NCI-H1694 (cell line): Measurements from ENCODE around the gene PRTFDC1.
"Not testable (repeated sequence)": the region's sequence is repeated elsewhere in the genome, so short reads cannot be mapped to it uniquely, and the experiment has no call there.

Source experiments
- DNase-seq: peaks from one replicate; lab custom pipeline; 2025; lab: John Stamatoyannopoulos, UW

The PRTFDC1 gene

DNA sequence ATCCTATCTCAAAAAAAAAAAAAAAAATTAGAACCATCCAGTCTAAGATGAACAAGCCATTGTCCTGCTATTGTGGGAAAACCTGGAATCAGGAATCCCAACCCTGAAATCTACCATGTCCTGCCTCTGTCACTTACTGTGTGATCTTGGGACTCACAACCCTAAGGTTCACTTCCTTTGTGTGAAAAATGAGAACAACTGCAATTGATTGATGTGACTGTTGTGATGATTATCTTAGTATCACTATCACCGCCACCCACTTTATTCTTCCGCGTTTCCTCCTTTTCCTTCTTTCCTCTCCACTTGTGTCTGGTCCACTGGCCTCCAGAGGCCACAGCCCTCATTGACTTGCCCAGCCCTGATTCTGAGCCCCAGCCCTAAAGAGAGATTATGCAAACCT lies 12.6 kb upstream of the PRTFDC1 start:
- DNase-seq, result no peak

DNA sequence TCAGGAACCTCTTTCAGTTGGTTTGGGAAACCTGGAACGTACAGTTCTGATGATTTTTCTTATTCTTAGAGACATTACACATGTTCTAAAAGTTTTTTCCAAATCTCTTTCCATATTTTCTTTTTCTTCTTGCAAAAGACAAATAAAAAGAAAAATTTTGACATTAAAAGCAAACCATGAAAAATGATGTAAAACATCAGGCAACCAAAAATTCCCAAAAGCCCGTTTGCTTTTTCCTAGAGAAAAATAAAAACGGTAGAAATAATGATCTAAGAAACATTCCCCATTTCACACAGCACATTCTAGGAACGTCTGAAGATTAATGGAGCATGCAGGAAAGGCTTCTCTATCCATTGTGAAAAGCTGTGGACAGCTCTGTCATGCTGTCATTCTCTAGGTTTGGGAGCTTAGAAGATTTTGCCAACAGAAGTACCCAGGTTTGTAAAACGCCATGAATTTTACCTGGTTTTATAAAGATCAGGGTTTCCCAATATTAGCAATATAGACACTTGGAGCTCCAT lies 11.2 kb upstream of the PRTFDC1 start:
- DNase-seq, result no peak

DNA sequence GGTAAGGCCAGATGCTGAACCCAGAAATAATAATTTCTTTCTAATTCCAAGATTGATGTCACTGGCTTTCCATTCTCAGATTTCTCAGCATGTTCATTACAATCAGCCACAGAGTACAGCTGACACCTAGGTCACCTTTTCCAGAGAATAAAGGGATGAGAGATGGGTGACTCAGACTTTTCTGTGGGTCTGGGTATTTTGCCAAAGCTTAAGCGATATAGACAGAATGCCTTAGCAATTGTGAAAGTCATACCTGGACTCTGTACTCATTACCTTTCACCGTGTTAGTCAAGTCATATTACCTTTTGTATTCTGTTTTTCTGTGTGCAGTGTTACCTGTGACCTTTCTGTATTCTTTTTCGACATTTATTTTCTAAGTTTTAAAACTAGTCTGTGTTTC lies 10.6 kb upstream of the PRTFDC1 start:
- no peak for DNase-seq

DNA sequence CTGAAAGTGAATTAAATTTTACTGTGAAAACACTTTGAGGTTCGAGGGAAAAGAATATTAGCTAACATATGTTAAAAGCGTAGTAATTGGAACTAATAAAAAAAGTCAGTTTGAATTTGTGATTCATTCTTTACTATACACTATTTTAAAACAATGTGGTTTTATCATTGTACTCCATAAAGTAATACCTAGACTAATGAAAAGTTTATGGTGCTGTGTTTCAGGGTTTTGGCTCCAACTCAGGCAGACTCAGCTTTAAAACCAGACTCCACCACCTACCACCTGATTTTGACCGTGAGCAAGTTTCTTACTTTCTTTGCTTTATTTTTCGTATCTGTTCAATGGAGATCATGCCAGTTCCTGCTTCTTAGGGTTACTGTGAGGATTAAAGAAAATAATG lies 9.2 kb upstream of the PRTFDC1 start:
- DNase-seq, result no peak

DNA sequence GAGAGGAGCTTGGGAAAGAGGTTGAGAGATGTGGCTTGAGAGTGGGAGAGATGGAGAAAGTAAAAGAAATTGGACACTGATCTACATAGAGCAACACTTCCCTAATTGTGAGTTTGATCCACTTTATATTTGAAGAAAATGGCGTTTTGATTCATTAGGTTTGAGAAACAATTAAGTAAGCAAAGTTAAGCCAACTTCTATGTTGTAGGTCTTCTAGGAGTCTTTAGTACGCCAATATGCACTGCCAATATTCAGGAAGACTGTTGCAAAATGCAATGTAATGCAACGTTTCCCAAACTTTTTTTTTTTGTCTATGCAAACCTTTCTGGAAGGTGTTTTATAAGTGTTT lies 7.0 kb upstream of the PRTFDC1 start:
- no peak for DNase-seq

DNA sequence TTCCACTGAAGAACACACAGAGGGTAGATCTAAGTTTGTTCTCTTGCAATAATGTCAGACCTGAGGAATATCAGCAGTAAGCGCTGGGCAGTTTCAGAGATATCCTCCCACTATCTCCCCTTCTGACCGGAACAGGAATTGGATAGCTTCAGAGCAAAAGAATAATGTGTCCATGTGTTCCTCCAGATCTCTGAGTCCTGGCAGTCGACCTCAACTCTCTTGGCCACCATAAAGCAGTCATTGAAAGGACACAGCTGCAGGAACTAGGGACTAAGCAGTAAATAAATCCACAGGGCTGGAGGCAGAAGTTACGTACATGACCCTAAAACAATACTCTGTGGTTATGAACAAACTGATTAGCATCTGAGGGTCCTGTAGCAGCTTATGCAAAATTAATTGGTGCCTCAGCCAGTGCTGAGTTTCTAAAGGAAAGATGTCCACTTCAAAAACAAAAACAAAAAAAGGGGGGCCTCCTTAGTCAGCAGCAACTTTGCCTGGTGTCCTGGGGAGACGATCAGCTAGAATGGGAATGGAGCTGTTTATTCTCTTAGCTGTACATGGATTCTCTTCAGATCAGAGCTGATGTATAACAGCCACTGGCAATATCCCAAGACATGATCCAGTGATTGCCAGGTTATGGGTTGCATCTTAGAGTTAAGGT lies 6.4 kb upstream of the PRTFDC1 start:
- no peak for DNase-seq

DNA sequence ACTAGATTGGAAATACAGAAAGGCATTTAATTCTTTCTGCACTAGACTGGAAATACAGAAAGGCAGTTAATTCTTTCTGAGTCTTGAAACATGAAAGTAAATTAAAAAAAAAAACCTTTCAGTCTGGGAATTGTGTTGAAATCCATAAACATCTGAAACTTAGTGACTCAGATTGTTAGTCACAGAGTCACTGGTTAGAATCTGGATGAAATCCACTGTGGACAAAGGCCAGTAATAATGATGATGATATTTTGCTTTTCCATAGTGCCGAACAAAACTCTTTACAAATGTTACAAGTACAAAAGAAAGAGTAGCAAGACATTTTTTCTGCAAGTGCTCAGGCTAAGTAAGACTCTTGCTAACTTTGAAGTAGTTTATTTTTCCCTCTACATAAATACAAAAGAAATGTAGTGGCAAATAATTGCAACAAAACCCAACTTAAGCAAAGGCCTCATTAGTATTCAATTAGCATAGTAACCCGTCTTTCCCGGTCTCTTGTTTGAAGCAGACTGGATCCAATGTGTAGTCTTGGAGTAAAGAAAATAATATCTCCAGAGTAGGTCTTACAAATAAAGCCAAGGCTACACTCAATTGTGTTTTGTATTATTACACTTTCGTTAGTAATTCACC lies 5.8 kb upstream of the PRTFDC1 start:
- no peak for DNase-seq

DNA sequence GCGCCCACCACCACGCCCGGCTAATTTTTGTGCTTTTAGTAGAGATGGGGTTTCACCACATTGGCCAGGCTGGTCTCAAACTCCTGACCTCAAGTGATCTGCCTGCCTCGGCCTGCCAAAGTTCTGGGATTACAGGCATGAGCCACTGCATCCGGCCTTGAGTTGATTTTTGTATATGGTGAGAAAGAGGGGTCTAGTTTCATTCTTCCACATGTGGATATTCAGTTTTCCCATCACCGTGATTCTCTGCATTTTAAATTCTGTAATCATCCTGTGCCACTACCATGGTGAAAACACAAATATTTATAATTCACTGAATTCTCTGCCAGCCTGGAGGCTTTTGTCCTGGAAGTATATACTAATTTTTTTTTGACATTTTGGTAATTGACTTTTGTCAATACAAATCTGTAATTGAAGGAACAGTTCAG lies 5.2 kb upstream of the PRTFDC1 start:
- DNase-seq, result not testable (repeated sequence)

DNA sequence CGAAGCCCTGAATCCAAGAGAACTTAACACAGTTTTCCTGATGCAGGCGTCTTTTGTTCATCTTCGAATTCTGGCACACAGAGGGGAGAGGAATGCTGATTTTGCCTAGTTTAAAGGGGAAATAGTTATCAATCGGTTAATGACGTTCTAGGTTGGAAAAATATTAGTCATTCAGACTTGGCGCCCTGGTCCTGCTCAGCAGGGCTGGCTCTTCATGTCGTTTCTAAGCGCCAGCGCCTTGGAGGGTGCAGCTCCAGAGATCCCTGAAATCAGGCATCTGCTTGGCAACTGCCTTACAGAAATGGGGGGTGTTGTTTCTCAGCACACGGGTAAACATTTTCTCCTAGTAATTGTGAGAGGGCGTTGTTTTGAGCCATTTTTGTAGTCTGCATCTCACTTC lies 1.3 kb upstream of the PRTFDC1 start:
- no peak for DNase-seq

DNA sequence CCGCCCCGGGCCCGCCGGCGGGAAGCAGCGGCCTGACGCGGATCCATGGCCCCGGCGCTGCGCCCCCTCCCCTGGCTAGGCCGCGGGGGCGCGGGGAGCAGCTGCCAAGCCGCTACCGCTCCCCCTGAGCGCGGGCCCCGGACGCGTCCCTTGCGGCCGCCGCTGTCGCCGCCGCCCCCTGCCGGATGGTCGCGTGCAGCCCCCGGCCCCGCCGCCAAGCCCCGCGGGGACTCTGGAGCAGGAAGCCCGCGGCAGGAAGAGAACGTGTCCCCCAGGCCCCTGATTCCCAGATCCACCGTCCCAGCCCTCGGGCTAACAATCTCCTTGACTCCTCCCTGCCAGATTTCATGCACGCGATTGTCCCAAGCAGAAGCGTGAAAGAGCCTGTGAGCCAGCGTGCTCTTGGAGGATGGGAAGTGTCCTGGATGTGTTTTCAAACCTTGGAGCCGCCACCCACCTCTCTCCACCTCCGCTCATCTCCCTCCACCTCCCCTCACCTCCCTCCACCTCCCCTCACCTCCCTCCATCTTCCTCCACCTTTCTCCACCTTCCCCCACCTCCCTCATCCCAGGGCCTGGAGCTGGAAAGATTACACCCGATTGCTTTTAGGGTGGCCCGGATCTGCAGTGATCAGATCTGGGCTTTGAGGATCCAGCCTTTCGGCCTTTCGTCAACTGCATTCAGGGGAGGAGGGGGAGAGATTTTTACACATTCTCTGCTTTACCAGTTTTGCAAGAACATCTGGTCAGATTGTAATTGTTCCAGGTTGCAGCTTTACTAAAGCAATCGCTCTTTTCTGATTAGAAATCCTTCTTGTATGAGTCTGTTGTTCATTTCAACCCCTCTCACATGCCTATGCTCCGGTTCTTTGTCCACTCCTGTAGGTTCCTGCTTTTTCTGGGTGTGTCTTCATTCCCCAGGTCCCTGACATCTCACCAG lies 570 bp upstream of the PRTFDC1 start:
- peak; percentile 33 for DNase-seq

DNA sequence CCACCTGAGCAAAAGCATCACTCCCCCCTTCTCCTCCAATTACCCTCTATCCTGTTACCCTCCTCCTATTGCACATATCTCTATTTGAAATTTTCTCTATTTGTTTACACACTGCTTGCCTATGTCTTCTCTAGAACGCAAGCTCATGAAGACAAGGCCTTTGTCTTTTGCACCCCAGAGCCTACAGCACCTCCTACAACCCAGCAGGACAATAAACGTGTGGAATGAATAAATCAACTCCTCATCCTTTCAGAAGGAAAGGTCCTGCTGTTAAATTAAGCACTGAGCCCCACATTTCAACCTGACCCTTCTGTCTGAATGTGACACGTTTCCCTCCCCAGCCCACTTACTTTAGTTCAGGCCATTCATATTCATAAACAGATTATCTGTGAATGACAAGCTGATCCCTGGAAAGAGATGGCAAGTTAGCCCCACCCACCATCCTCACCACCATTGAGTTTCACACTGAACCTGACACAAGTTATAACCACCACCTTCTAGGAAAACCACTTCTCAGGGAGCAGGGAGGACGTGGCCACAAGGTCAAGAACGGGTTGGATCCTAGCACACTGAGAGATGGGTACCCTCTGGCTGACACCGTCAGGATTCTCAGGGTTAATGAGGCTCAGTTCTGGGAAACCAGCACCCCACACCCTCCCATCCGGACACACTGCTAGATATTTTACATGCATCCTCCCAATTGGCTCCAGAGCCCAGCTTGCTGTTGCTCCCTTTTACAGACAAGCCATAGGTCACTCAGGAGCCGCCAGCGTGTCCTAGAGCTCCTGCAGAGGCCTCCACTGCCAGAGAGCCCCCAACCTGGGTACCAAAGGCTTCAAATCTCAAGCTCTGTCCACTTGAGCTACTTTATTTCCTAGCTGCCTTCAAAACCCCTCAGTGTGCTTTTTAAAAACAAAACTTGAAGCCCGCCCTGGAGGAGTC lies 934 bp downstream of the PRTFDC1 start:
- DNase-seq, result peak; percentile 8

DNA sequence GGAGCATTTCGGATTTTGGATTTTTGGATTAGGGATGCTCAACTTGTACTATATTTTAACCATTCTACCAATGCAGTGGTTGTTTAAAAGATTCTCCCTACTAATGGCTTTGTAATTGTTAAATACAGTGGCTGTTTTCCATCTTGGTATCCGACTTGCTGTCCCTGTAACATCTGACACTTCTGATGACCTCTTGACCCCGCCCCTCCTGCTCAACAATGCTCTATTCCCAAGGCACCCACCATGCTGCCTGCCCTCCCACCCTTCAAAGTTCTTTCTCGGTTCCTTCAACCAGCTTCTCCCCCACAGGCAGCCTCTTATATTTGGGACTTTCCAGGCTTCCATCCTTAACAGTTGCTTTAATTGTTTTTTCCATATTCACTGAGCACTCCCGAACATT lies 2.0 kb downstream of the PRTFDC1 start:
- no peak for DNase-seq

DNA sequence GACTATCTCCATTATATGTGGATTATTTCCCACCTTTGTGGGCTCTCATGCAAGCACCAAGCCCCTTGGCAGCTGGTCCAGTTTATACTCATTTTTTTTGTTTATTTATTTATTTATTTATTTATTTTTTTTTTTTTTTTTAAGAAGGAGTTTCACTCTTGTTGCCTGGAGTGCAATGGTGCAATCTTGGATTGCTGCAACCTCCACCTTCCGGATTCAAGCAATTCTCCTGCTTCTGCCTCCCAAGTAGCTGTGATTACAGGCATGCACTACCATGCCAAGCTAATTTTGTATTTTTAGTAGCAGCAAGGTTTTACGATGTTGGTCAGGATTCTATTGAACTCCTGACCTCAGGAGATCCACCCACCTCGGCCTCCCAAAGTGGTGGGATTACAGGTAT lies 2.8 kb downstream of the PRTFDC1 start:
- DNase-seq, result no peak

DNA sequence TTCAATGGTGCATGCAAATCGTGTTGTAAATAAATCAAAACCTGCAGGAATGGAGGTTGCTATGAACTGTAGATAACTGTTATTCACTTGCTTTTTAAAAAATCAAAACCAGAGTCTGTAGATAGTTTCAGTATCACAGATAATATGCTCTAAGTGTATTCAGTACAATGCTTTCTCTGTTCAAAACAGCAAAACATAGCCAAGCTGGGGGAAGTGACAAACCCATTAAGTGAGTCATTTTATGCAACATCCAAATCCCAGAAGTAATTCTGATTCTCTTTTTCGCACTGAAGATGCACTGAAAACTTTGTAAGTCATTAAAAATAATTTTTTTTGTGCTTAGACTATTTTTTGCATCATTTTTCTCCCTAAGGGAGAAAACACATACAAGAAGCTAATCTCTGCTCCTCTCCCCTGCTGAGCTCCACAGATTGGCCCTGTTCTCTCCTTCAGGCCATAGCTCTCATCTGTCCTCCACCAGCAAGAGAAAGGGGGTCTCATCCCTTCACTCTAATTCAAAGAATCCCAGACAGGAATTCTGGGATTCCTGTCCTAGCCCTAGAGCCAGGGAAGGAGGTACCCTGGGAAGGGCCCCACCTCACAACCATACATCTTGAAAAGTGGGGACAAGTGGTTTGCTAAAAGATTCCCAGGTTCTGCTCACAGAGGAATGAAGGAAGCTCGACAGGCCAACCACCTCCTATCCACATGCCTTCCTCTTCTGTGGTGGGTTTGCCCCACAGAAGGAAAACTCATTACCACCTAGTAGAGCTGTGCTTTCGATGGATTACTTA lies 4.9 kb downstream of the PRTFDC1 start:
- no peak for DNase-seq

DNA sequence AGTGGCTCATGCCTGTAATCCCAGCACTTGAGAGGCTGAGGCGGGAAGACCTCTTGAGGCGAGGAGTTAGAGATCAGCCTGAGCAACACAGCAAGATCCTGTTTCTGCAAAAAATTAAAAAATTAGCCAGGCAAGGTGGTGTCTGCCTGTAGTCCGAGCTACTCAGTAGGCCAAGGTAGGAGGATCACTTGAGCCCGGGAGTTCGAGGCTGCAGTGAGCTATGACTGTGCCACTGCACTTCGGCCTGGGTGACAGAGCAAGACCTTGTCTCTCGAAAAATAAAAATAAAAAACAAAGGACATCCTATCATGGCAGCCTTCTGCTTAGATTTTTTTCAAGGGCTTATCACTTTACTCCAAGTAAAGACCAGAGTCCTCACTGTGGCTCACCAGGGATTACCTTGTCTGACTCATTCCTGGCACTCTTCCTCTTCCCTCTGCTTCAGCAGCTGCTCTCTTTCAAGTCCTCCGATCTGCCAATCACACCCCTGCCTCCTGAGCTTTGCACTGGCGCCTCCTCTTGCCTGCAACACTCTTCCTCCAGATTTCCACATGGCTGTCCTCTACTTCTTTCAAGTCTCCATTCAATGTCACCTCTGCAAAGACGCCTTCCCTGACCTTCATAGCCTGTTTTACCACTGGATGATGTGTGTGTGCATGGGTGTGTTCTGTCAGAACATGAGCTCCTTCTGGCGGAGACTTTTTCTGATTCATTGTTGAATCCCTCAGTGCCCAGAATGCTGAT lies 7.7 kb downstream of the PRTFDC1 start:
- no peak for DNase-seq

DNA sequence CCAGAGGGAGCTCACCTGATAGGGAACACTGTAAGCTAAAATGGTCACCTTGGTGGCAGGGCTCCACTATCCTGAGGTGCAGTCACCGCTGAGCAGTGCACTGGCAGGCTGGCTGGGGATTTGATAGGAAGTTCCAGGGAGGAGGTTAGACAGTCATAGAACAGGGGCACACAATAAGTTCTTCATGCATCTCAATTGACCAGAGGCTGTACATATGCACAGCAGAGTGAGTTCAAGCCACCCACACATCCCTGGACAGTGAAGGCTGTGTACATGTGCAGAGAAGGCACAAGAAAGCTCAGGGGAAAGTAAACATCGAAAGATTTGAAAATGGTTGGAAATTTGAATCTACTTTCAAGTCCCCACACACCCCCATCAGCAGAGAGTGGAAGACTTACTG lies 13.9 kb downstream of the PRTFDC1 start:
- DNase-seq, result no peak

DNA sequence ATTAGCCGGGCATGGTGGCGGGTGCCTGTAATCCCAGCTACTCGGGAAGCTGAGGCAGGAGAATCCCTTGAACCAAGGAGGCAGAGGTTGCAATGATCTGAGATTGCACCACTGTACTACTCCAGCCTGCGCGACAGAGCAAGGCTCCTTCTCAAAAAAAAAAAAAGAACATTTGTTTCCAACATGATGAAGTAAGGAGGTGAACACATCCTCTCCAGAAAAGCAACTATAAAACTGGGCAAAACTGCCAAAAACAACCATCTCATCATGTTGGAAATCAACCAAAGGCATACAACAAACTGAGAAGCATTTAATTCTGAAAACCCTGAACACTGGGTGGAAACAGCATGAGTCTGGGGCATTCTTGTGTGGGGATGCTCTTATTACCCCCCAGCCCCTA lies 14.3 kb downstream of the PRTFDC1 start:
- no peak for DNase-seq

DNA sequence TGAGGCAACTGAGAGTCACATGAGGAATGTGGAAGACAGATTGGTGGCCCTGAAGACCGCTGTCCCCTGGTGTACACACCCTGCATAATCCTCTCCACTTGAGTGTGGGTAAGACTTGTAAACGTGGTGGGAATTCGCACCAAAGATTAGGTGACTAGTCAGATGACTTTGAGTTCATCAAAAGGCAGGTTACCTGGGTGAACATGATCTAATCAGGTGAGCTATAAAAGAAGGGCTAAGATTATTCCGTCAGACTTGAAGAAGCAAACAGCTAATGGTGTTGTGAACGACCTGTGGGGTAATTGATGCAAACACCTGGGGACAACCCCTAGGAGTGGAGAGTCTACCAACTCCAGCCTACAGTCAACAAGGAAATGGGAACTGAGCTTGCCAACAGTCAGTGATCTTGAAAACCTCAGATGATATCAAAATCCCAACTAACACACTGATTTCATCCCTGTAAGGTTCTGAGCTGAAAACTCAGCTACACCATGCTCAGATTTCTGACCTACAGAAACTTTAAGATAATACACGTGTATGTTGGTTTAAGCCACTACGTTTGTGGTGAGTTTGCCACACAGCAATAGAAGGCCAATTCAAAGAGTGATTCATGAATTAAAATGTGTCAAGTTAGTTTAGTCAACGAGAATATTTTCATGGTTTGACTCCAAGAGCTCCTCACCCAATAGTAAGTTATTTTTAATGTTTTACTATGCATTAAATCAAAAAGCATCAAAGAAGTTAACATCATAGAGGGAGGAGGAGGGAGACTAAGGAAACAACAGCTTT lies 16.7 kb downstream of the PRTFDC1 start:
- DNase-seq, result no peak

DNA sequence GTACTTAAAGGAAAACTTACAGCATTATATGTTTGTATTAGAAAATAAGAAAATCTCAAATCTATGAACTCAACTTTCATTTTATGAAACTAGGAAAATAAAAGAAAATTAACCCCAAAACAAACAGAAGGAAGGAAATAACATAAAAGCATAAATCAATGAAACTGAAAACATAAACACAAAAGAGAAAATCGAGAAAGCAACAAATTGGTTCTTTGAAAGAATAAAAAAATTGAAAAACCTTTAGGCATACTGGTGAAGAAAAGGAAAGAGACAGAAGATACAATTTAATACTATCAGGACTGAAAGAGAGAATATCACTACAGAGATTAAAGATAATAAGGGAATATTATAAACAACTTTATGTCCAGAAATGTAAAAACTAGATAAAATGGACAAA lies 21.2 kb downstream of the PRTFDC1 start:
- DNase-seq, result no peak
